Measurements from ENCODE around the gene FAM114A1.

Gene FAM114A1

DNA sequence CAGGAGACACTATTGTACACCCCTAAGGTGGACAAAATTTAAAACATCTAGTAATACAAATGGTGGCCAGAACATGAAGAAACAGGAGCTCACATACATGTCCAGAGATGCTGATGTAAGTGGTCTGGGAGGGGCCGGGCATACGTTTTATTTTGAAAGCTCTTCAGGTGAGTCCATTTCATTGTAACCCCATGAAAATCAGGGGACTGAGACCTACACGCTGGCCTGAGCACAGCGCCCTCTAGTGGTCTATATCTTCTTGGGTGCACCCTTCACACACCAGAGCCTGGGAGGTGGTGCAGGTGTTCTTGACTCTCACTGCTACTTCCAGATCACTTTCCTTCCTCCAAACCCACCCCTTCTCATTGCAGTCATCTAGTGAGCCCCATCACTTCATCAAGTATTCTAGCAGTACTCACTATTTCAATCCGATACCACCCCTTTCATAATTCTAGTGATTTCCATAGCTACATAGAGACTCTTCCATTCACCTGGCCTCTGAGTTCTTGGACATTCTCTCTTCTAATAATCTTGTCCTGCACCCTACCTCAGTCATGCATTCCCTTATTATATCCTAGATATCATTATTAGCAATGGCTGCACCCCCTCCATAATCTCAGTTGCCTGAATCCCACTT is 6.7 kb upstream of the FAM114A1 start:
- DNase-seq, result no peak

DNA sequence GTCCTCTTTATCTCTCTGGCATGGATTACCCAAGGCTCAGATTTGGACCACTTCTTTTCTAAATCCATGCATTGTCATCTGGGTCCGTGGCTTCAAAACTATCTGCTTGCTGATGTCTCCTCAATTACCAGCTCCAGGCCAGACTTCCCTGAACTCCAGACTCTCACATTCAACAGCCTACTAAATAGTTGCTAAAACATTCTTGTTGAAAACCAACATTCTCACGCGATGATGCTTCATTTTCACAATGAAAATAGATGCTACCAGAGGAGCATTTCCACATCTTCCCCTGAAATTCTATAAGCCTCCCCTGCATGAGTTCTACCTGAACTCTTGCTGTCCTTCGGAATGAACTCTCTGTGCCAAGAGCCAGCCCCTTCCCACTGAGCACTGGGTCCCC is 5.8 kb upstream of the FAM114A1 start:
- peak; percentile 40 for DNase-seq

DNA sequence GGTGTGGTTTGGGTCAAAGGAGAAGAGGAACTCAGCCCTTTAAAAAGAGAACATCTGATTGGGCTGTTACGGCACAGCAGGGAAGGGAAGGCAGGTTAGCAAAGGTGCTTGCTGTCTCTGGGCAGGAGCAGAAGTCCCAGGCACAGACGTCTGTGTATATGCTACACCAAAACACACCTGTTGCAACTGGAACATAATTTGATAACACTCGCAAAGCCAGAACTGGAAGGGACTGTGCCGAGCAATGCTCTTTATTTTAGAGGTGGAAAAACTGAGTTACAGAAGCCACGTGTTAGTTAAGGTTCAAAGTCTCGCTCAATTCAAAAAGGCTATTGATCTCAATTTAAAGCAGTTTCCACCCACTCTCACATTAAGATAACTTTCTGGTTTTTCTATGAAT is 2.2 kb upstream of the FAM114A1 start:
- no peak for DNase-seq

DNA sequence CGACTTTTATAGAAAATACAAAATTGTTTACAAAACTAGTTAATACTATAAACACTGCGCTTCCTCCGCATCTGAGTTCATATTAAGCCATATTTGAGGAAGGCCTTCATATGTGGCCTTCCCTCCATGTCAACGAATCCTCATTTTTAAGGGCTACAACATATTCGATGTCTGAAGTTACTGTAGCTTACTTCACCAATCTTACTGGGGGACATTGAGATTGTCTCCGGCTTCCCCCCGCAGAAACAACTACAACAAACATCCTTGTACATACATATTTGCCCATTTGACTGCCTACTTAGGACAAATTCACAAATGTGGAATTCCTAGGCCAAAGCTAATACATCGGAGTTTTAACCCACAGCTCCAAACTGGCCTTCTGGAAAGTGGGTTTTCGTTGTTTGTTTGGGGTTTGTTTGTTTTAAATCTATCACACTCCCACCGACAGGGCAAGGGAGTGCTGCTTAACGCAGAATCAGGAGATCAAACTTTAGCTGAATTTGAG is 581 bp upstream of the FAM114A1 start:
- no peak for DNase-seq

DNA sequence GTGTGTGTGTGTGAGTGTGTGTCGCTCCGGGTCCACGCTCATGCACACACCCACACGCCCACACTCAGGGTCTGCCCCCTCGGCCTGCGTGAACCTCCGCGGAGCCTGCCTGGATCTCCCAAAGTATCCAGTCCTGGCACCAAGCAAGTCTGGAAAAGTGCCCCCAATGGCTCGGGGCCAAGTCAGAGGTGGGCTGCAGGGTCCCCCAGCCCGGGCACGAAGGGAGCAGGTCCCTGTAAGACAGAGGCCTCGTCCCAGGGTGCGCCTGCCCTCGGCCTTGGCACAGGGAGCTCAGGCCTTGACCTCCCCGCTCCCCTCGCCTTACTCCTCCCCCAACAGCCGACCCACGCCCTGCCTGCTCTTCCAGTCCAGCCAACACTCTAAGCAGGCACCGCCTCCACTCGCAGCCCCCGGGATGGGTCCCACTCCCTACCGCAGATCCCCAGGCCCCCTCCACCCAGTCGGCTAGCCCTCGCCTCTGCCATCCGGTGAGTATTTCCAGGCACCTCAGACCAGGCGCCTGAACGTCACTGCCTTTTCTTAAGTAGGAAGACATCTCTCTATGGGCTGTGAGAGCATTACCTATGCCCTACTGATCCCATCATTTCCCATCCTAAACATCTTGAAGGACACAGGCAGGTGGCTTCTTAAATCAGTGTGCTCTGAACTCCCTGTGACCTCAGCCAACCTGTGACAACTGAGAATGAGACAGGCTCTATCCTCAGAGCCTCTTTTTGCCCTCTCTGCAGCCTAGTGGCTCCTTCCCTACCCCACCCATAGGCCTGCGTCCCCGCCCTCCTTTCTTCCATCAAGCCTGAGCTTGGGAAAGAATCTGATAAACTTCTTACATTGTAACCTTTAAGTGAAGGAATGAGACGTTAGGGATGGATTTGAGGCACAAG is 704 bp downstream of the FAM114A1 start:
- peak; percentile 30 for DNase-seq

DNA sequence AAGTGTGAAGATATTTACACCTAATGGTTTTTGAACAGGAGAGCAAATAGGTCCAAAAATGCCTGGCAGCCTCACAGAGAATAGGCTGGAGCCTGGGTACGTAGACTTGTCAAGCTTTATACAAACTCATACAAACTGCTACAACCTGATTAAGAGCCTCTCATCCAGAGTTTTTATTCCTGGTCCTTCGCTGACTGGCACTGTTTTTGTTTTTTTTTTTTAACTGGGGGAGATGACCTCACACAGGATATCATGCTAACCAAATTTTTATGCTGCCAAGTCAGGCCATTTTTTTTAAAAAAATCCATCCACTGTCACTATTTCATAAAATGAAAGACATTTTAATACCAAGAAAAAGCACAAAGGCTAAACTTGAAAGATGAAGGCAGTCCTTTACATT is 1.9 kb downstream of the FAM114A1 start:
- peak; percentile 19 for DNase-seq

DNA sequence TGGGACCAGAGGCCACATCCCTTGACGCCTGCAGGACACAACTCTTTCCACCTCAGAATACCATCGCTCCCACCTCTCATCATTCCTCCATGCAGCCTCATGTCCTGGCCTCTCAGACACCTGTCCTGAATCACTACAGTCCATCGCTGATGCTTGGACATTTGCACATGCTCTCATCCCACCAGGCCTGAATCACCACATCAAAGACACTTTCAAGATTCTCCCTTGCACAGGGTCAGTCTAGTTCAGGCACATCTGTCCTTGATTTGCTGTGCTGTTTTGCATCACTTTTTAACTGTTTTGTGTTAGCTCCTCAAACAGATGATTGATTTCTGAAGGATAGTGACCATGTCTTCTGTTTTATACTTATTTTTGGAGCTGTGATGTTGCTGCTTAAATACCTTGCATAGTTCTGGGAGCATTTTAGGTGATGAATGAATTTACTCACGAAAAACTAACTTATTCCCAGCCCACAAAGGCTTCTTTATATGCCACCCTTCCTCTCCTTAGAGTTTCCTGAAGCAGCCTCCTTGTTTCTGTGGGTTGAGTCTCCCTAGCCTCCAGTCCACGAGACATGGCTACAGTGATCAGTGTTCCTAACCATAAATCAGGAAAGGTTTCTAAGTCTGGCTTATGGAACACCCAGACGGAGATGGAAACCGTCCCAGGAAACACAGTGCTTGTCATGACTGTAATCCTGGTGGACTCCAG is 2.6 kb downstream of the FAM114A1 start:
- DNase-seq, result no peak

DNA sequence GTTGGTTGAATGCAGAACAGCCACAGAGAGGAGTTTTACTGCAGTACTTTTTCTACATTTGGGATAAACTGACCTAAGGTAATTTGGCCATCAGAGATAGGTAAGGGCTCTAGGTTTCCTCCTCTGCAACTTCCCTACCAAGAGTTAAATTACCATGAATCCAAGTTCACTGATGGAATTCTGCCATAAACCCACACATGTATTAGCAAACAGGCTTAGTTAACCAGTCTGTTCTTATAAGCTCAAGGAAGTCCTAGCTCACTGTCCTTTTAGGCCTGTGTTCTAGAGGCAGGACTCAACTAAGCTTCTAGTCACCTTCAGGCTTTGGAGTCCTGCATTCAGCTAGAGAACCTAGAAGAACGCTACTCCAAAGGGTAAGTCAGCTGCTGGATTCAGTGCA is 4.0 kb downstream of the FAM114A1 start:
- no peak for DNase-seq

DNA sequence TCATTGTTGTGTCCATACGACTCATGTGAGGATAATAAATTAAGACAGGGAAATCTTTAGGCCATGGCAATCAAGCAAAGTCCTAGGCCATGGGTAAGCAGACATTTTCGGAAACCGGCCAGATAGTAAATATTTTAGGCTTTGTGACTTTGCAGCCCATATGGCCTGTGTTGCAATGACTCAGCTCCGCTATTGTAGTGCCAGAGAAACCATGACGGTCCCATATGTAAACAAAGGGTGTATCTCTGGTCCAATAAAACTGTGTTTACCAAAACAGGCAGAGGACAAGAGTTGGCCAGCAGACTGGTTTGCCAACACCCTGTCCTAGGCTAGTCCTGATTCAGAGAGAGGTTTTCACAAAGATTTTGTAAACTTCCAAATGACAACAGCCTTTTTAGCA is 5.0 kb downstream of the FAM114A1 start:
- DNase-seq, result peak; percentile 51

DNA sequence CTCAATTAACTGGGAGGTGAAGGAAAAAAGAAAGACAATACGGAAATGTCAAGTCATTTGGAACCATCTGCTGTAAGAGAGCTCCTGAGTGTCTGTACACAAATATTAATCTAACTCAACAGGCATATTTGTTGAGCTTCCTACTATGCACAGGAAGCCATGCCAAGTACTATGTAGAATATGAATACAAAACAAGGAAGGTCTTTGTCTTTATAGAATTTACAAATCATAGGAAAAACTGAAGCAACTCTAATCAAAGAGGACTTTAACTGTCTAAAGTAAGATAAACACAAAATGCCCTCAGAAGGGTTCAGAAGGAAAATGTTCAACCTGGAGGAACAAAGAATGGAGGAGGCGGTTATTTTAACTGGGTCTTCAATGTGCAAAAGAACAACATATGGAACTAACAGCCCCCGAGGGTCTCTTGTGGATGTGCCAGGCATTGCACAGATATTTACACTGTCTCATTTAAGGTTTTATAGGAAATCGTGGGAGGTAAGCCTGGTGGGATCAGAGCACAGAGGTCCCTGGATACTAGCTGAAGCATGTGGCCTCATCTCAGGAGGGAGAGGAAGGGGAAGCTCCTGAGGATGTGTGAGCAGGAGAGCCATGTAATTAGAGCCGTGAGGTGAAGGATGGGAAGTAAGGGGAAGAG is 5.8 kb downstream of the FAM114A1 start:
- no peak for DNase-seq

DNA sequence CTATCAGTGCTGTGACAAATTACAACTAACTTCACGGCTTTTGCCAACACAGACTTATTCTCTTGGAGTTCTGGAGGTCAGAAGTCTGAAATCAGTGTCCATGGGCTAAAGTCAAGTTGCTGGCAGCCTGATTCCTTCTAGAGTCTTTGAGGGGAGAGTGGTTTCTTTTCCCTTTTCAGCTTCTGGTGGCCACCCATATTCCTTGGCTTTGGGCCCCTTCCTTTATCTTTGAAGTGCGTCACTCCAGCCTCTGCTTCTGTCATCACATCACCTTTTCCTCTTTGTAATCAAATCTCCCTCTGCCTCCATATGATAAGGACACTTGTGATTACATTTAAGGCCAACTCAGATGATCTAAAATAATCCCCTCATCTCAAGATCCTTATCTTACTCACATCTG is 9.0 kb downstream of the FAM114A1 start:
- DNase-seq, result no peak

DNA sequence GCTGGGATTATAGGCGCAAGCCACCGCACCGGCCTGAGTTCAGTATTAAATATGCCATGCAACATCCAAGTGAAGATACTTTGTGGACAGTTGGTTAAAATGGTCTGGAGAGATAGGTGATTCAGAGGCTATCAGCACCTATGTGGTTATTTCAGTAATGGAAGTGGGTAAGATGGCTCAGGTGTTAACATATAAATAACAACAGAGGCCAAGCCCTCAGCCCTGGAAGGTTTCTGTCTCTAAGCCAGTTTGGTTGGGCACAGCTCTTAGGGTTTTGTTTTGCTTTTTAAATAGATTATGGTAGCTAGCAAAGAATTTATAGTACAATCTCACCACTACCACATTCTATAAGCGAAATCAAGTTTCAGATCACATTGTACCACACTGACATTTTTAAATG is 16.6 kb downstream of the FAM114A1 start:
- DNase-seq, result no peak

DNA sequence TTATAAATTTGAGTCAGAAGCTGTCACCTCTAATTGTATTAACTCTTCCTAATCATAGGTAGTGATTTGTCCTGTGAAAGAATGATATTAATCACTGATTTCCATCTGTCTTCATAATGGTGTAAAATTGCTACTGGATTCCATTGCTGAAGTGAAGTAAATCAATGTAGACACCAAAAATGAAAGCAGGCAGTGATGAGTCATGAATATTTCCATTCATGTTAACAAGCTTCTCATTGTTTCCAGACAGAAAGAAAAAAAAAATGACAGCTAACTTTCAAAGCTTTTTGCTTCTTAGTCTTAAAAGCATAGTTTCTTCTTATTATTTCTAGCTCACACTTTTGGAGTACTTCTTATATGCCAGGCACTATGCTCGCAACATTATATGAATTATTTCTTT is 21.5 kb downstream of the FAM114A1 start:
- DNase-seq, result peak; percentile 91

DNA sequence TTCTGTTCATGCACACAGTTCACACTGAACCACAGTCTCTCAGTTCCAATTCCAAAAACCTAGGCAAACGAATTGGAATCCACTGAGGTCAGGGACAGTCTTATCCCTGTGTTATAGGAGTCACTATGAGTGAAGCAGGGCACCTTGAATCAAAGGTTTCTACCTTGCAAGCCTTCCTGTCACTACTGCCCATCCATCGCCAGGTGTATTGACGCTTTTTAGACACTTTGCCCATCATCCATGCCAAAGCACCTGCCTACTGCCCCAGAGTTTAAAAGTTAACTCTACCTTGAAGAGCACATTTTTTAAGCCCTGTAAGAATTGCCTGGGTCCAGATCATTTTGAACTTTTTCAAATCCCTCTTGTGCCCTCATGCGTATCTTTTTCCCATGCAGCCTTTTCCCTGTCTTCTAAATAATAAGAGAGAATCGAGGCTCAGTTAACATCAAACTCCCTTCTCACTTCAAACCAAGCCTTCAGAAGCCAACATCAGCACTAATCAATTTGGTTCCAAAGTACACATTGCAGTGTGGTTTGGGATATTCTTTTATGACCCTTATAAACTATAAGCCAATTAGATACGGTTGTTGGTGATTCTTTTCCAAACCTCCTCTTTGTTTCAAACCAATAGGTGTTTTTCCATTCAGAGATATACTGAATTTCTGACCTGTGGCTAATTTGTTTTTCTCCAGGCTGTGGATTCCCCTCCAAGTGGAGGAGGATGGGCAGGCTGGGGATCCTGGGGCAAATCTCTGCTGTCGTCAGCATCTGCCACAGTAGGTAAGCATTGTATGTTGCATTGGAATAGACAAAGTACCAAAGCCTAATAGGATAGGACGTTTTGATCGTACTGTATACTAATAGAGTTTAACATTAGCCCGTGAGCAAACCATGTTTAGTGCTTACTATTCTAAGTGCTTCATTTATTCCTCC is 23.7 kb downstream of the FAM114A1 start:
- DNase-seq, result no peak

DNA sequence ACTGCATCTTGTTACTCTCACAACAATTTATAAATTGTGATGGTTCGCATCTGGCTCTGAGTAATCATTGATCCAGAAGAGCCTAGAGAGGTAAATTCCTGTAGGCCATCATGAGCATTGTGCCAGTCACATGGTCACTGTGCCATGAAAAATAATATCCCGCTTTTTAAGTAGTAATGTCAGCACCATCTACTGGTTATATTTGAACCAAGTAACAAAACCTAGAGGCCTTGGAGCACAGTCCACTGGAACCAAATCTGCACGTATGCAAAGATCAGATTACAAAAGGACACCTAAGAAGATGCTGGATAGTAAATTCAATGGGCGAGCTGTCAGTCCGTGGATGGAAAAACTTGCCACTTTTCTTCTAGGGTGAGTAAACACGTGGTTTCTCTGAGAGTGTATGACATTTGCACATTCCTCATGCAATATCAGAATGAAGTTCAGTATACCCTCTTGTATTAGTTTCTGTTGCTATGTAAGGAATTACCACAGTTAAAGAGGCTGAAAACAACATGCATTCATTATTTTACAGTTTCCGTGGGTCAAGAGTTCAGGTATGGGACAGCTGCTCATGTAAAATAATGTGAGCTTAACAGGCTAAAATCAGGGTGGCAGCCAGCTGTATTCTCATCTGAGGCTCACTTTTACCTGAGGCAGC is 26.8 kb downstream of the FAM114A1 start:
- peak; percentile 19 for DNase-seq

DNA sequence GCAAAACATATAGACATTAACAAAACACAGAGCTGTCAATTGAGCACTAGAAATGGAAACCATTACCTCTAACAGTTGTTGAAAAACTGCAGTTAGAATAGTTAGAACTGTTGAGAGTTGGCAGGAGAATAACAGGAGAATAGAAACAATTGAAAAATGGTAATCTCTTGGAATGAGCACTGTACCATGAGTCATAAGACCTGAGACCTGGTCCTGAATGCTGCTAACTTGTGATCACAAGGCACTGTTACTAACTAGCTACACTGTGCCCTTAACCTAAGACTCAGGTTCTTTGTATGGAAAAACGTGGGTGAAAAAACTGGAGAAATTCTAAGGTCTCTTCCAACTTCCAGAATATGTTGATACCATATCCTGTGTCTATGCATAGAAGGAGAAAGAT is 29.3 kb downstream of the FAM114A1 start:
- no peak for DNase-seq

DNA sequence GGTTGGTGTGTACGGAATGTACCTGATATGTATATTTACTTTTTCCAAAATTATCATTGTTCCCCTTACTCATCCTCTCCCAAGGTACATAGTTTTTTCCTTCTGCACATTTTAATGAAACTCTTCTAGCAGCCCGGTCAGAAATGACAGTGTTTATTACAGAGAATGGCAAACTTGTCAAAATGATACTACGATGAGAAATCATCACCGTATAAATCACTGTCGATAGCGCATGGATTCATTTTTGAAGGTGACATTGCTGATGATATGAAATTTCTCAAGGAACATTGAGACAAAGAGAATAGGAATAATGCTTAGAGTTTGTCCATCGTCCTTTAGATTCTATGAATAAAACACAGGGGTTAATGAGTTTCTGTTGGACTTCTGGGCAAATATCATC is 30.6 kb downstream of the FAM114A1 start:
- DNase-seq, result no peak

DNA sequence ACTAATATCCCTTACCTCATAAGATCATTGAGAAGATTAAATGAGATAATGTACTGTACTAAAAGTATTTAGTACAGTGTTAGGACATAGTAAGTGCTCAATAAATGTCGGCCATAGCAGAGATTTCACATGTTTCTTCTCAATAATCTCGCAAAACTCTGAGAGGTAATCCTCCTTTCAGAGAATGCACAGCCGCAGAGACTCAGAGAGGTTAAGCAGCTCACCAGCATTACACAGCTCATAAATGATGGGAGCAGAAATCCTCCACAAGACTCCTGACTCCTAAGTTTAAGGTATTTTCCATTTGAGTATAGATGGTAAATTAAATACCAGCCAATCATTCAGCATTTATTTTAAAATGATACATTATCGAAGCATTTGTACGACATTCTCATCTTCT is 34.6 kb downstream of the FAM114A1 start:
- DNase-seq, result no peak

DNA sequence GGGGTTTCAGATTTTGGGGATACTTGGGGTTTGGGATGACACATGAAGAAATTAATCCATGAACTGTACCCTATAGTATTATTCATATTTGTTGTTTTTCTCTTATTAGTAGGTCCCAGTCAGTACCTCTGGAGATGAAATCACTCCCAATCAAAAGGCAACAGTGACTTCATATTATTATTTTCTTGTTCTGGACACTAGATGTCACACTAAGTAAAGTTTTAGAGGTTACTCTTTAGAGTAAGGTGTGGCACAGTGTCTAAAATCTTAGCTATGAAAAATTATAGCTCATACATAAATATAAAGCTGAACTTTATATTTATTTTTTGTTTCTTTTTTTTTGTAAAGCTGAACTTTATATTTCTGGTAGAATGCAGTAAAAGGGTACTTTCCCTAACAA is 35.1 kb downstream of the FAM114A1 start:
- DNase-seq, result peak; percentile 21

DNA sequence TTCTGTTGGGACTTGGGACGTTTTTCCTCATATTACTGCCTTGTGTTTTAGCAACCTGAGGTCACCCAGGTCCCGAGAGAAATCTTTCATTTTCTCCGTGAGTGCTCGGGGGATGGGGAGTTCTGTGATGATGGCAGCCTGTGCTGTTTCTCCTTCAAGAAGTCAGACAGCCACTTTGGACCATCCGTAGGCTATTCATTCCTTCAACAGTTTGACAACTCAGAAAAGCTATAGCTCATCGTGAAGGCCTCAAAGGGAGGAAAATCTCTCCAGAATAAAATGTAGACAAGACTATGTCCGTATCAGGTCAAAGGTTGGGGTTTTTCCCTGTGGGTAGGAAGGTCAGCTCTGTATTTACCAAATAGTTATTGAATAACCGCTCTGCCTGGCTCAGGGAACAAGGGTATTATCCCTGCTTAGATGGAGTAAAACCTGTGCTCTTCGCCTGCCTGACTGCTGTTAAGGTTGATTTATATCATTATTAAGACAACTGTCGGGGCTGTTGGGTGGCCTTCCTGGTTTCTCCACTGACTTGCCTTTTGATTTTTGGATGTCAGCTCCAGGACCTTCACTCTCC is 36.6 kb downstream of the FAM114A1 start:
- DNase-seq, result no peak

DNA sequence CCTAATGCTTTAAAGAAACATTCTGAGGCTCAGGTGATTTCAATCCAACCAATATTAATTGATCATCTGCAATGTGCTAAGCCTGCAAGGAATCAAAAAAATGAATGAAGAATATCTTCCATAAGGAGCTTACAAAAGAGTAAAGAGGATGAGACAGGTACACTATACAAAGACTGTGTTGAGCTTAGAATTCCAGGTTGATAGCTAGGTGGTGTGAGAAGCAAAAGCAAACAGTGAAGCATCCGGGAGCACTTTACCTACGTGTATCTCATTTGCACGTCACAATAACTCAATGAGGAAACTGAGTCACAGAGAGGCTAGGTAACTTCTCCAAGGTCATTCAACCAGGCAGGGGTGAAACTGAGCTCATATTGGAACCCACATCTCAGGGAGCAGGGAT is 37.1 kb downstream of the FAM114A1 start:
- no peak for DNase-seq

All from fibroblast of skin of right biceps (primary cell).